ENCODE results near the gene RGS10.

DNA sequence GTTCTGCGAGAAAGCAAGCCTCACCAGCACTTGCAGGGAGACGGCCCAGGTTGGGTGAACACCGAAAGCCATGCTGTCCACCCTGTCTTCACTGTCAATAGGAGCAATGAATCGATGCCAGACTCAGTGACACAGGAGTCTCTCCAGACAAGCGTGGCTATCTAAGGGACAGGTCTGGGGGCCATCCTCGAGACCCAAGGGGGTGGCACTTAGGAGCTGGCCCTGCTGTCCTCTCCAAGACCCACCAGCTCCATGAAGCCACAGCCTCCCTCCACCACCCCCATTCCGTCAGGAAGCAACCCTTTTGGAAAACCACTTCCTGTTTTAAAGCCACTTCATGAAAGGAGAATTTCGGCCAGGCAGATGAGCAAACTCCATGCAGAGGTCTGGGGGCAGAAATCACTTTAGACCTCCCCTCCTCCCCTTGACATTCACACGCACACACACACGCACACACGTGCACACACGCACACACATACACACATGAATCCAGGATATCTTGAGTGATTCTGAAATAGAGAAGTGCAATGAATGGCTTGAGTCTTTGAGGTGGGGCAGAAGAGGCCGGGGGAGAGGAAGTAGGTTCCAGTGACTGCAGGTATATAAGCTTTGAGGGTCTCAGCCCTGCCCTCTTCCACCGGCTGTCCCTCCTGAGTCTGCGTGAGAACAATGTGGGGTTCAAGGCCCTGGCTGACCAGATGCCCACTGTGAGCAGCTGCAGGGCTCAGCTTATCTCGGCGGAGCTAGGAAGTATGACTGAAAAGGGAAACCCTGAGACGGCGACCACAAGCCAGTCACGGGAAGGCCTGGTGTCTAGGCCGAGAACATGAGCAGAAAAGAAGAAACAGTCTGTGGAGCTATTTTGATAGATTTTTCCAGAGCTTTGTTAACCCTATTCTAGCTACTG is 25.0 kb downstream of the RGS10 start:
- TF ChIP-seq, protein P1, sequence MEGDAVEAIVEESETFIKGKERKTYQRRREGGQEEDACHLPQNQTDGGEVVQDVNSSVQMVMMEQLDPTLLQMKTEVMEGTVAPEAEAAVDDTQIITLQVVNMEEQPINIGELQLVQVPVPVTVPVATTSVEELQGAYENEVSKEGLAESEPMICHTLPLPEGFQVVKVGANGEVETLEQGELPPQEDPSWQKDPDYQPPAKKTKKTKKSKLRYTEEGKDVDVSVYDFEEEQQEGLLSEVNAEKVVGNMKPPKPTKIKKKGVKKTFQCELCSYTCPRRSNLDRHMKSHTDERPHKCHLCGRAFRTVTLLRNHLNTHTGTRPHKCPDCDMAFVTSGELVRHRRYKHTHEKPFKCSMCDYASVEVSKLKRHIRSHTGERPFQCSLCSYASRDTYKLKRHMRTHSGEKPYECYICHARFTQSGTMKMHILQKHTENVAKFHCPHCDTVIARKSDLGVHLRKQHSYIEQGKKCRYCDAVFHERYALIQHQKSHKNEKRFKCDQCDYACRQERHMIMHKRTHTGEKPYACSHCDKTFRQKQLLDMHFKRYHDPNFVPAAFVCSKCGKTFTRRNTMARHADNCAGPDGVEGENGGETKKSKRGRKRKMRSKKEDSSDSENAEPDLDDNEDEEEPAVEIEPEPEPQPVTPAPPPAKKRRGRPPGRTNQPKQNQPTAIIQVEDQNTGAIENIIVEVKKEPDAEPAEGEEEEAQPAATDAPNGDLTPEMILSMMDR (IDR thresholded peaks at IDR 0.05; ENCODE audit: low read depth, low read length): no peak
- TF ChIP-seq EZH2phosphoT487 (IDR thresholded peaks at IDR 0.05; ENCODE audit: low read depth): no peak
